ENCODE data around the gene RRP8. TPM values are rescaled to one million over a fixed set of nuclear protein-coding genes. Genes with fewer than 3 reads are reported as not detected.

Gene RRP8
- total RNA-seq, result 9.2 and 13.5 TPM in 2 replicates

DNA sequence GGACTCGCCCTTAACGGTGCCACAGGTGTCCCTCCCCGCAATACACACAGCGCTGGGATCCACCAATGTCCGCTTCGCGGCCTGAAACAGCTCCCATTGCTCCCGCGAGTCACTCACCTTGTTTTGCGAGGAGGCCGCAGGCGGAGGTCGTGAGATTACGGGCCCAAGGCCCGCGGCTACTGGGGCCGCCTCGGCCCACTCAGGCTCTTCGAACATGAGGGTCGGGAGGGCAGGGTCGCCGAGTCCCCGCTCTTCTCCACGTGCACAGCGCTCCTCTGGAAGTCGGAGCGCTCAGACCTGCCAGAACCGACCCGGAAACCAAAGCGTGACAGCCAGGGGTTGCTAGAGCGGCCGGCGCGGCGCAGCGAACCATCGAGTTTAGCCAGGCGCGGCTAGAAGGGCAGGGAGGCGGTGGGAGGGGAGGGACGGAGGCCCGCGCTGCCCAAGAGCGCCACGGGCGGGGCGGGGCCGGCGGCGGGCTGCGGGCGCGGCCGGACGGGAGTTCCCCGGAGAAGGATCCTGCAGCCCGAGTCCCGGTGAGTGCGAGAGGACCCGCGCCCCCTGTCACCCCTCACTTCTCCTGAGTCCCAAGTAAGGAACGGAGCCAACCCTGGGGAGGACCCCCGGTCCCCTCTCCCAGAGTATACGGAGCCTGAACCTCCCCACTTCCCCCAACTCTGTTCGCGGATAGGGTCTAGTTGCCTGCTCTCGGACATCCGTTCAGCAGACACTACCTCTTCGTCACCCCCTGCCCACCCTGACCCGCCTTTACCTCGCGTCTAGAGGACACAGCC lies at the start of gene RRP8, which contains the start of gene ILK:
RRP8 (minus strand) TSS at position 330 of the 794 bp plus-strand sequence; CDS start at position 216, 114 bp downstream.
ILK (plus strand) TSS at position 488 of the 794 bp plus-strand sequence. CDS start 498 bp downstream, outside the sequence.

DNA sequence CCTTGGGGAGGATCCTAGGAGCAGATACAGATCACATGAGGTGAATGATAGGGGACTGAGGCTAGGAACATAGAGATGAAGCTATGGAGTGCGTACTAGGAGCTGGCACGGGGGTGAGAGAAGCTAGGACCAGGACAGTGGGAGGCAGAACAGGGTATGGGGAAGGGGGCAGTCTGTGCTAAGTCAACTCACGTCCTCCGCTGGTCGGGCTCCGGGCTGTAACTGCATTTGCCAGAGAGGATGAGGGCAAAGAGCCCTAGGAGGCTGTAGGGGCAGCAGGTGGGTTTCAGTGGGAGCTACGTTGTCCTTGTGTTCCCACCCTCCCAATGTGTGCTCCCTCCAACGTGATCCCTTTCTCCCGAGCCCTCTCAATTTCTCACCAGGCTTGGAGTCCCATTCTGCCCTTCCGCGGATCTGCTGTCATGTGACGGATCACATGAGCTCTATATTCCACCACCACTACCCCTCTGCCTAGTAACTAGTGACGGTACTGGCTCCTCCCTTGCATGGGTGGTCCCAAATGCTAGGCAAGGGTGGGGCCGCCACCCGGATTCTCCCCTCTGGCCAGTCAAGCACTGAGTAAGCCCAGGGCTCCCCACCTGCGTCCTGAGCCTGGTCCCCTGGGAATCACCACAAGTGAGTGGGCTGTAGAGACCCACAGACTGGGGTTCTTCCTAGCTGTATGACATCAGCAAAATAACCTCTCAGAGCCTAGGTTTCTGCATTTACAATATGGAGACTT lies 15.8 kb upstream of the RRP8 start, which contains the start of gene TPP1:
TPP1 (minus strand) TSS at position 419 of the 742 bp plus-strand sequence; CDS start at position 397, 22 bp downstream.

DNA sequence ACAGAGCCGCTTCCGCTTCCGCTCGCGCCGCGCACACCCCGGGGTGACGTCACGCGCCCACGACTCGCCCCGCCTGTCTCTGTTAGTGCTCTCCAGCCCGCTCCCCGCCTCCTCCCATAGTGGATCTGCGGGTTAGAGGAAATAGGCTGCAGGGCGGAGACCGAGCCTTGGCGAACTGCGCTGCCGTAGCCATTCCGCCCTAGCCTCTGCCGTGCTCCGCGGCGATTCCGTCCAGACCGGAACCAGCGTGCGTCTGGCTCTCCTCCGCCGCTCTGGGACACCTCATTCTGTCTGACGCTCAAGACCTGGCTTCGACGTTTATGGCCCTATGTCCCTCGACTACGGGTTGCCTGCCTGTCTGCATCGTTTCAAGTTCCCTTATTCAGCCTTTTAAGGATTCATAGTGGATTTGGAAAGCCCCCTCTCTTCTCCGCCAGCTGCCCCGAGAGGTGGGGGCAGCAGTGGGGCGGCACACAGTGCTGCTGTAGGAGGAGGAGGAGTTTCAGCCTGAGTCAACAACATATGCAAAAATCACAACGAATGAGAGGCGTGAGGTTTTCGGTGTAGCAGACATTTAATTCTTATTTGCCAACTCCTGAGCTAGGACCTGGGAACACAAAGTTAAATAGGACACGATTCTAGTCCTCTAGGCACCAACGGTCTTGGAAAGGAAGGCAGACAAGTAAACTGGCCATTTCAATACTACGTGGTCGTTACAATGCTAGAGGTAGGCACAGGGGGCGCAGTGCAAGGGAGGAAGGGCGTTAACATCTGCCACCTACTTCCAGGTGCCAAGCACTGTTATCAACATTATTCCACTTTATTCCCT lies 9.0 kb upstream of the RRP8 start, which contains the start of gene TAF10:
TAF10 (minus strand) TSS at position 4 of the 829 bp plus-strand sequence. CDS start 27 bp downstream, outside the sequence.

Other genes with a start within 250 kb of the RRP8 start
- gene SMPD1, start 213.1 kb downstream of the RRP8 start, total RNA-seq, result 28.3 and 31.7 TPM in 2 replicates
- gene APBB1, start 184.5 kb downstream of the RRP8 start, total RNA-seq, result 27.6 and 29.9 TPM in 2 replicates
- gene HPX, start 162.6 kb downstream of the RRP8 start, total RNA-seq, result 0.37 and 0.98 TPM in 2 replicates
- 16.9 and 26.0 TPM in 2 replicates for gene TRIM3, start 129.7 kb downstream of the RRP8 start, total RNA-seq
- gene ARFIP2, start 122.3 kb downstream of the RRP8 start, total RNA-seq, result 44.4 and 51.1 TPM in 2 replicates
- 36.7 and 37.3 TPM in 2 replicates for gene TIMM10B, start 122.1 kb downstream of the RRP8 start, total RNA-seq
- gene DNHD1, start 106.3 kb downstream of the RRP8 start, total RNA-seq, result 9.4 and 11.4 TPM in 2 replicates
- gene ILK, start 158 bp upstream of the RRP8 start, total RNA-seq, result 110 and 148 TPM in 2 replicates
- 27.9 and 32.3 TPM in 2 replicates for gene TAF10, start 8.6 kb upstream of the RRP8 start, total RNA-seq
- 56.7 and 93.3 TPM in 2 replicates for gene TPP1, start 15.8 kb upstream of the RRP8 start, total RNA-seq
- gene DCHS1, start 52.2 kb upstream of the RRP8 start, total RNA-seq, result 0.37 and 0.78 TPM in 2 replicates
- gene MRPL17, start 79.7 kb upstream of the RRP8 start, total RNA-seq, result 48.1 and 66.5 TPM in 2 replicates
- gene OR2AG2, start 168.4 kb upstream of the RRP8 start, total RNA-seq, result under 0.01 and 0.20 TPM in 2 replicates
- under 0.01 TPM in 1 of 2 replicates, not detected in the other for gene OR2AG1, start 179.4 kb upstream of the RRP8 start, total RNA-seq
- gene OR6A2, start 196.1 kb upstream of the RRP8 start, total RNA-seq, result under 0.01 and 0.59 TPM in 2 replicates
- not detected in 2 replicates for gene OR10A5, start 242.1 kb upstream of the RRP8 start, total RNA-seq